Hypothalamus (tissue), 51 donors: Measurements from ENCODE around the gene KIF4A.
"Not testable (repeated sequence)": the region's sequence is repeated elsewhere in the genome, so short reads cannot be mapped to it uniquely, and the experiment has no call there.

Experiments used
- DNase-seq, 51 donors: peaks; one replicate each; lab custom pipeline; 2025; lab: John Stamatoyannopoulos, UW

The KIF4A gene

GRCh38 chrX:70386235-70386634, 96.3 kb downstream of the KIF4A start:
- no peak for DNase-seq

DNA sequence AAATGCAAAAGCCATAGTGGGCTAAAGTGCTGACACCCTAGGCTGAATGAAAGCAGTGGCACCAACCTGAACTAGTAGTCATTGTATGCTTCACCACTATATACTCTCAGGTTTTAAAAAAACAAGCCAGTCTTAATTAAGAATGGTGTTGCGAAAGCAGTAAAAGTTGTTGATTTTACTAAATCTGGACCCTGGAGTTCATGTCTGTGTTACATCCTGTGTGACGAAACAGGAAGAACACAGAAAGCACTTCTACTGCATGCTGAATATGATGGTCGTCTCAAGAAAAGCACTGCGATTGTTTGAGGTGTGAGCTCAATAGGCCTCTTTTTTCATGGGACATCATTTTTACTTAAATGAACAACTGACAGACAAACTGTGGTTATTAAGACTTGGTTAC, 109.0 kb downstream of the KIF4A start:
- DNase-seq: no peak

GRCh38 chrX:70400181-70400580, 110.3 kb downstream of the KIF4A start:
- not testable (repeated sequence) for DNase-seq

GRCh38 chrX:70402721-70403120, 112.8 kb downstream of the KIF4A start:
- no peak for DNase-seq

GRCh38 chrX:70405003-70405402, 115.1 kb downstream of the KIF4A start:
- no peak for DNase-seq

DNA sequence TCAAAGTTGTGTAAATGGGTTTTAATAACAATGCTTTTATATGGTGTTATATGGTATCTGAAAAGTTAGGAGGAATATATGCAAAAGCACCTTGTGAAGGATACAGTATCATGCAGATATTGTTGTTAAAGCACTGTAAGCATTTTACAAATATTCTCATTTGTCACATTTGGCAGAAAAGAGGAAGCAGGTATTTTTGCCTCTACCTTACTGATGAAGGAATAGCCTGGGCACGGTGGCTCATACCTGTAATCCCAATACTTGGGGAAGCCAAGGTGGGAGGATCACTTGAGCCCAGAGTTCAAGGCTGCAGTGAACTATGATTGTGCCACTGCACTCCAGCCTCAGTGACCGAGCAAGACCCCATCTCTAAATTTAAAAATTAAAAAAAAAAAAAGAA, 121.0 kb downstream of the KIF4A start:
- no peak for DNase-seq

DNA sequence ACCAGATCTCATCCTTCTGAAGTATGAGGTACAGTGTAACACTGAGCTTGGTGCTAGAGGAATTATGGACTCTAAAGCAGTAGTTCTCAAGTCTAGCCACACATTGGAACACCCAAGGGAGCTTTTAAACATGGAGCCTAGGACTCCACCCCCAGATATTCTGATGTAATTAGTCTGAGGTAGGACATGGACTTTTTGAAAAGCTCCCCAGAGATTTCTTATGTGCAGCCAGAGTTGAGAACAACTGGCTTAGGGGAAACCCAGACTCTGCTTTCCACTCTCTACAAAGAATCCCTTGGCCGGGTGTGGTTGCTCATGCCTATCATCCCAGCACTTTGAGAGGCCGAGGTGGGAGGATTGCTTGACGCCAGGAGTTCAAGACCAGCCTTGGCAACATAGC, 121.6 kb downstream of the KIF4A start:
- DNase-seq: no peak

DNA sequence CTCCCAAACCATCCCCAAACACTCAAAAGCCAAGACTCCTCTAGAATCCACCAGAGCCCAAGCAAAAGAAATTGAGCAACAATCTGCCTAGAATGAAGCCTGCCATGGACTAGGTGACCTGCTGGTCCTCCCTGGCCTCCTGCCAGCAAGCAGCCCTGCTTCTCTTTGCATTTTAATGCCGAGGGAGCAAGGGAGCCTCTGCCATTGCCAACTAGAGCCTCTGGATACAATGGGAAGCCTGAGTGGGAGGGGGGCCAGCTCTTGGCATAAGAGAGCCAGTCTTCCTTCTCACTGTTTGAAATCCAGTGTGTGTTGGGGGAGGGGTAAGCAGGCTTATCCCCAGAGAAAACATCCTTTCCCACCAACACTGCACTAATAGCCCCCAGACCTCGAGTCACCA, 131.7 kb downstream of the KIF4A start:
- DNase-seq: peak in 34 of 51 donors; percentile 2 to 81 (median 41)

DNA sequence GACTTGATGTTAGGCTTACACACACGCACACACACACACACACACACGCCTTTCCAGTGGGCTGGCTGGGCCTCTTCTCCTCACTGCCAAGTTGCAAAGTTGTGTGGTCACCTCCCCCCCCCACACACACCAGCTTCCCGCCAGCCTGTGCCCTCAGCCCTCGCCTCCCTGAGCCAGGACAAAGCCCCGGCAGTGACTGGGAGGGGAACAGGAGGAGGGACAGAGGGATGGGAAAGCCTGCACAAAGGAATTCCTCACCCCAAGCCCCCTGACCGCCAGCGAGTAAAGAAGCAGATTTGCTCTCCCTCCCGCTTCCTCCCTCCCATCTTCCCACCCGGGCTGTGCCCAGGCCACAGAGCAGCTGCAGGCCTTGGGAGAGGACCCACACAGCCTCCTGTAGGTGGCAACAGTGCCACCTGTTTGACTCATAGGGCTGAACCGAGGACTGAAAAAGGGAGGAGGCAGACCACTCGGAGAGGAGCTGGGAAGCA, 133.0 kb downstream of the KIF4A start, which contains the start of gene GDPD2:
Gene GDPD2 (plus strand): TSS at position 464 of the 491 bp plus-strand sequence. CDS start 1,671 bp downstream, outside the sequence.
- DNase-seq: peak in 29 of 51 donors; percentile 2 to 74 (median 36)

GRCh38 chrX:70423936-70424675, 134.2 kb downstream of the KIF4A start:
- DNase-seq: no peak

DNA sequence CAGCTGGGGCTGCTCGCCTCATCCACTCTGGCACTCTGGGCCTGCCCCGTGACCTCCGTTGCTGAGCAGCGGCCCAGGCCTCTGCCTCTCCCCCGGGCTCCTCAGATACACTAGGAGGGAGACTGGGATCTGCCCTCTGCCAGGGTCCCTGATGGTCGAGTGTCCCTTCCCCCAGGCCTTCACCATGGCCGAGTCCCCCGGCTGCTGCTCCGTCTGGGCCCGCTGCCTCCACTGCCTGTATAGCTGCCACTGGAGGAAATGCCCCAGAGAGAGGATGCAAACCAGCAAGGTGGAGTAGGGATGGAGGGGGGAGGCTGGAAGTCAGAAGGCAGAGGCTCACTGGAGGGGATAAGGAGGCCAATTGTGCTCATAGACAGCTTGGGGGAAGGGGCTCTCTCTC, 134.9 kb downstream of the KIF4A start:
- peak in 2 of 51 donors; percentile 1 to 4 for DNase-seq

DNA sequence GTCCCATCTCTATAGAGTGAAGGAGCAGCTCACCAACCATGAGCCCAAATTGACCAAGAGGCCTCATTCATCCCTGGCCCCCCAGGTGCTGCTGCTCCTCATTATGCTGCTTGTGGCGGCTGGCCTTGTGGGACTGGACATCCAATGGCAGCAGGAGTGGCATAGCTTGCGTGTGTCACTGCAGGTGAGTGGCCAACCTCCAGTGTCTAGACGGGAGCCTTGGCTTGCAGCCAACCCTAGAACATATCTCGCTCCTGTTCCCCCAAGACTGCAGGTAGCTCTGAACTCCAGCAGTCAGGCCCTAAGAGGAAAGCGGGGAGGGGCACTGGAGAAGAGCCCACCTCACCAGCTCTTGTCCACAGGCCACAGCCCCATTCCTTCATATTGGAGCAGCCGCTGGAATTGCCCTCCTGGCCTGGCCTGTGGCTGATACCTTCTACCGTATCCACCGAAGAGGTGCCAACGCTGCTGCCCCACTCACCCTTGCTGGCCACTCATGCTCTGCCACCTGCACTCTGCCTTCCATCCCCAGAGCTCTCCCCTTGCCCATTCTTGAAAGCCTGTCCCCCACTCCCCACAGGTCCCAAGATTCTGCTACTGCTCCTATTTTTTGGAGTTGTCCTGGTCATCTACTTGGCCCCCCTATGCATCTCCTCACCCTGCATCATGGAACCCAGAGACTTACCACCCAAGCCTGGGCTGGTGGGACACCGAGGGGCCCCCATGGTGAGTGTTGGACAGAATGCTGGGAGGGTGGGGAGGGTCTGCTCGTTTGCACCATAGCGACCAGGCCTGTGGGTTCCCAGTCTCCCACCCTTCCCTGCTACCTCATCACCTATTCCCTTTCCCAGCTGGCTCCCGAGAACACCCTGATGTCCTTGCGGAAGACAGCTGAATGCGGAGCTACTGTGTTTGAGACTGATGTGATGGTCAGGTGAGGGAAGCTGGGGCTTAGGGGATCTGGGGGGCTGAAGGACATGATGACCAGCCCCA, 136.7 kb downstream of the KIF4A start:
- no peak for DNase-seq

DNA sequence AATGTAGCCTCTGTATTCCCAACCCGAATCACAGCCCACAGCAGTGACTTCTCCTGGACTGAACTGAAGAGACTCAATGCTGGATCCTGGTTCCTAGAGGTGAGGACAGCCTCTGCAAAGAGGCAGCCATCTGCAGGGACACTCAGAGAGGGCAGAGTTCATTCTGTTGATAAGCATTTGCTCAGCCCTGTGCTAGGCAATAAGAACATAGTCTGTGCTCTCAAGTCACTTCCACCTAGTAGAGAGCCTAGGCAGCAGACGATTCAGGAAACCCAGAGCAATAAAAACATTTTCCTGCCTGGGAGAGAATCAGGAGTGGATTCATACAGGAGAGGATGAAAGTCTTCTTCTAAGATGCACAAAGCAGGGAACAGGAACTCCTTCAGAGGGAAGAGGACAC, 137.5 kb downstream of the KIF4A start:
- DNase-seq: no peak

- DNase-seq: no peak
Observed at GRCh38 chrX:70429759-70430158, 139.9 kb downstream of the KIF4A start.

DNA sequence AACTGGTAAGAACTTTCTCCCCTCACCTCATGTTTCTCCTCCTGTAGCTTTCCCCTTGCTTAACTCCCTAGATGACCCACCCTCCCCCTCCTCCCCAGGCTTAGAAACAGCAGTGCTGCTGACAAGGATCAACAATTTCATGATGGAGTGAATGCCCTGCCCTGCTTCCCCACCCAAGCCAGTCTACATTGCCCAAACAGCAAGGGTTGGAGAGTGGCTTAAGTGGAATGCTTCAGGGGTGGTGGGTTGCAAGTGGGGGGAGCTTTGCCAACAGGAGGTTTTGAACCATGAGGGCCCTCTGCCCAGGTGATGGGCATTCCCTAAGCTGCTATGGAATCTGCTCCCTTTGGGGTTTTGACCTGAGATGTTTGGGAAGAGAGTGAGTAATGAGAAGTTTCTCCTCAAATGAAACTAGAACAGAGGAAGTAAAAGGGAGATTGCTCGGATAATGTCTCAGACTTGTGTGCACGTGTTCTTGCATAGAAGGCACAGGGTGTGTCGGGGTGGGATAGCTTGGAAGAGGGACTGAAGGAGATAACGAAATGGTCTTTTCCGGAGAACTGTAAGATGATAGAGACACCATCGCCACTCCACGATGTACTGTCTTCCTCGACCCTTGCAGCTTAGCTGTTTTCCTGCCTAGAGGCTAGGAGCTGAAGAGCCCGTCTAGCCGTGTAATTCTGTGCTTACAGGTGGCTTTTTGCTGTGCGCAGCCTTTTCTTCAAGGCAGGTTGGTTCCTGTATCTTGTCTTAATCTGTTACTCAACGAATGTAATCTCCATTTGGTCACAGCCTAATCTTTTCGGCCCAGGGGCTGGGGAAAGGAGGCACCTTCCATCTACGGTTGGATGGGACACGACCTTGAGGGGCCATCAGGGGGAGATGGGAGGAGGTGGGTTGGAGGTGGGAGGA, 143.3 kb downstream of the KIF4A start:
- DNase-seq: peak in 2 of 51 donors; percentile 21 to 52

DNA sequence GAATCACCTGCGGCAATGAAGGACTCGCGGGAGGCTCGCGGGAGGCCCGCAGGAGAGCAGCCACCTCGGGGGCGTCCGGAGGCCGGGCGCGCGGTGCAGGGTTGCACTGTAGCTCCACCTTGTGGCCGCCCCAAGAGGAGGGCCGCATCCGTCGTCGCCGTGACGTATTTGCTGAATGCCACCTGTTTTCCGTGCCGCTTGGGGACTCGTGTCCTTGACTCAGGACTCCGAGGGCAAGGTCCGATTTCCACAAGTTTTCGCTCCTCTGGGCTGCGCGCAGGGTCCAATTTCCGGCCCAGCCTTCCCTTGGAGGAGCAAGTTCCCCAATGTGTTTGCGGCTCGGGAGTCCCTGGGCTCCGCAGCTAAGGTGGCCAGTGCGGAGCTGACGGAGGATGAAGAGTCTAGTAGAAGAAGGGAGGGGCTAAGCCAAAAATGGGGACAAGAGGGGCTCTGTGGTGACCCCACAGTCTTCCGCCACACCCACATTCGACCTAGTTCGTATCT, 144.0 kb downstream of the KIF4A start:
- DNase-seq: peak in 47 of 51 donors; percentile 0 to 74 (median 47)

DNA sequence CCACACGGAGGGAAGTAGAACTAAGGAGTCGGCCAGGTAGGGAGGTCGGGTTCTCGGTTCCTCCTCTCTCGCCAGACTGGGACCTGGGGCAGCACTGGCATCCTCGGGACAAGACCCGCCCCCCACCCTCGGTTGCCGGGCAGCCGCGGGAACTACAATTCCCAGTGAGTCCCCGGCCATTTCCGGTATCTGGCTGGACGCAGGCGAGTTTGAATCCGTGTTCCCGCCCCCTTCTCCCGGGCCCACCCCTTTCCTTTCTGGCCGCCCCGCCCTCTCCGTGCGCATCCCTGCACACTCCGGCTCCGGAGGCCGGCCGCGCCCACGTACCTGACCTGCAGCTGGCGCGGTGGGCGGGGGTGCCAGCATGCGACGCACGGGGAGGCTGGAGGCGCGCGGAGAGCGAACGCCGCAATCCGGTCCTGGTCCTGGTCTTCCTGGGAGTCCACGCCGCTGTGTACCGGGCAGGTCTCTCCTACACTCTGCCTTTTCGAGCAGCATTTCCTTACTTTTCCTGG, 144.5 kb downstream of the KIF4A start:
- DNase-seq: peak in 50 of 51 donors; percentile 3 to 89 (median 70)

GRCh38 chrX:70434914-70435586, 145.1 kb downstream of the KIF4A start:
- peak in 9 of 51 donors; percentile 1 to 27 (median 8) for DNase-seq

GRCh38 chrX:70436343-70436742, 146.4 kb downstream of the KIF4A start:
- peak in 9 of 51 donors; percentile 0 to 20 (median 7) for DNase-seq
